OCI-M2 (cell line): ENCODE data around the gene SLC39A8.

Experiments used
- DNase-seq: peaks from one replicate; lab custom pipeline; 2025; ENCODE audit not compliant: unreplicated experiment; lab: John Stamatoyannopoulos, UW

The SLC39A8 gene

GRCh38 chr4:102341201-102341600 lies 4.1 kb downstream of the SLC39A8 start:
- no peak for DNase-seq

GRCh38 chr4:102339018-102339417 lies 6.3 kb downstream of the SLC39A8 start:
- no peak for DNase-seq

- DNase-seq, result no peak
Observed at GRCh38 chr4:102338405-102338804, 6.9 kb downstream of the SLC39A8 start.

- DNase-seq, result no peak
Observed at GRCh38 chr4:102335616-102336015, 9.7 kb downstream of the SLC39A8 start.

- no peak for DNase-seq
Observed at GRCh38 chr4:102334624-102335023, 10.7 kb downstream of the SLC39A8 start.

GRCh38 chr4:102333787-102334186 lies 11.5 kb downstream of the SLC39A8 start:
- DNase-seq, result no peak

- DNase-seq, result no peak
Observed at GRCh38 chr4:102328045-102328444, 17.2 kb downstream of the SLC39A8 start.

- no peak for DNase-seq
Observed at GRCh38 chr4:102326951-102327350, 18.3 kb downstream of the SLC39A8 start.

GRCh38 chr4:102324730-102325129 lies 20.6 kb downstream of the SLC39A8 start:
- DNase-seq, result no peak

GRCh38 chr4:102322736-102323135 lies 22.5 kb downstream of the SLC39A8 start:
- no peak for DNase-seq

- no peak for DNase-seq
Observed at GRCh38 chr4:102321260-102321995, 23.9 kb downstream of the SLC39A8 start.

- DNase-seq, result no peak
Observed at GRCh38 chr4:102319594-102319993, 25.7 kb downstream of the SLC39A8 start.

- DNase-seq, result no peak
Observed at GRCh38 chr4:102318526-102318925, 26.8 kb downstream of the SLC39A8 start.

GRCh38 chr4:102318105-102318504 lies 27.2 kb downstream of the SLC39A8 start:
- no peak for DNase-seq

- DNase-seq, result no peak
Observed at GRCh38 chr4:102317459-102317858, 27.8 kb downstream of the SLC39A8 start.

GRCh38 chr4:102316585-102316984 lies 28.7 kb downstream of the SLC39A8 start:
- no peak for DNase-seq

GRCh38 chr4:102315532-102315931 lies 29.8 kb downstream of the SLC39A8 start:
- DNase-seq, result no peak

- DNase-seq, result no peak
Observed at GRCh38 chr4:102312417-102312816, 32.9 kb downstream of the SLC39A8 start.

GRCh38 chr4:102311912-102312311 lies 33.4 kb downstream of the SLC39A8 start:
- no peak for DNase-seq

GRCh38 chr4:102311407-102311806 lies 33.9 kb downstream of the SLC39A8 start:
- DNase-seq, result no peak

GRCh38 chr4:102308032-102308799 lies 37.1 kb downstream of the SLC39A8 start:
- no peak for DNase-seq

- DNase-seq, result no peak
Observed at GRCh38 chr4:102305666-102306065, 39.6 kb downstream of the SLC39A8 start.
